LNCaP clone FGC (cell line): ENCODE data around the gene SERPIND1.

Source experiments
- DNase-seq: peaks from one replicate; pipeline ENCODE4 v3.0.0-alpha.2; 2011; ENCODE audit warnings: low read depth
- H3K4me3 ChIP-seq: 2 replicates; pipeline ENCODE4 v1.5.1; 2011; ENCODE audit warnings: mild to moderate bottlenecking, low read depth, low read length, control low read depth
- TF ChIP-seq, protein P1 (sequence below): IDR thresholded peaks from 2 replicates; pipeline ENCODE4 v1.5.1; 2012; ENCODE audit warnings: mild to moderate bottlenecking; ENCODE audit not compliant: control insufficient read depth, insufficient read depth; ENCODE audit errors: extremely low read depth

Gene SERPIND1

DNA sequence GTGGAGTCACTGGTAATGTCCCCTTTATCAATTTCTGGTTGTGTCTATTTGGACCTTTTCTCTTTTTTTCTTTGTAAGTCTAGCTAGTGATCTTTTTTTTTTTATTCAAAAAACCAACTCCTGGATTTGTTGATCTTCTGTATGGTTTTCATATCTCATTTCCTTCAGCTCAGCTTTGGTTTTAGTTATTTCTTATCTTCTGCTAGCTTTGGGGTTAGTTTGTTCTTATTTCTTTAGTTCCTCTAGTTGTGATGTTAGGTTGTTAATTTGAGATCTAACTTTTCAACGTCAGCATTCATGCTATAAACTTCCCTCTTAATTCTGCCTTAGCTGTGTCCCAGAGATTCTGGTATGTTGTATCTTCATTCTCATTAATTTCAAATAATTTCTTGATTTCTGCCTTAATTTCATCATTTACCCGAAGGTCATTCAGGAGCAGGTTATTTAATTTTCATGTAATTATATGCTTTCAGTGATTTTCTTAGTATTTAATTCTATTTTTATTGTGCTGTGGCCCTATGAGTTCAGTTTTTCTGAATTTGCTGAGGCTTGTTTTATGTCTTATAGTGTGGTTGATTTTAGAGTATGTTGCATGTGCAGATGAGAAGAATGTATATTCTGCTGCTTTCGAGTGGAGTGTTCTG is 55.7 kb downstream of the SERPIND1 start:
- TF ChIP-seq, protein P1, sequence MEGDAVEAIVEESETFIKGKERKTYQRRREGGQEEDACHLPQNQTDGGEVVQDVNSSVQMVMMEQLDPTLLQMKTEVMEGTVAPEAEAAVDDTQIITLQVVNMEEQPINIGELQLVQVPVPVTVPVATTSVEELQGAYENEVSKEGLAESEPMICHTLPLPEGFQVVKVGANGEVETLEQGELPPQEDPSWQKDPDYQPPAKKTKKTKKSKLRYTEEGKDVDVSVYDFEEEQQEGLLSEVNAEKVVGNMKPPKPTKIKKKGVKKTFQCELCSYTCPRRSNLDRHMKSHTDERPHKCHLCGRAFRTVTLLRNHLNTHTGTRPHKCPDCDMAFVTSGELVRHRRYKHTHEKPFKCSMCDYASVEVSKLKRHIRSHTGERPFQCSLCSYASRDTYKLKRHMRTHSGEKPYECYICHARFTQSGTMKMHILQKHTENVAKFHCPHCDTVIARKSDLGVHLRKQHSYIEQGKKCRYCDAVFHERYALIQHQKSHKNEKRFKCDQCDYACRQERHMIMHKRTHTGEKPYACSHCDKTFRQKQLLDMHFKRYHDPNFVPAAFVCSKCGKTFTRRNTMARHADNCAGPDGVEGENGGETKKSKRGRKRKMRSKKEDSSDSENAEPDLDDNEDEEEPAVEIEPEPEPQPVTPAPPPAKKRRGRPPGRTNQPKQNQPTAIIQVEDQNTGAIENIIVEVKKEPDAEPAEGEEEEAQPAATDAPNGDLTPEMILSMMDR: no peak
- no peak for DNase-seq
- H3K4me3 ChIP-seq: no peak overlapping the region

DNA sequence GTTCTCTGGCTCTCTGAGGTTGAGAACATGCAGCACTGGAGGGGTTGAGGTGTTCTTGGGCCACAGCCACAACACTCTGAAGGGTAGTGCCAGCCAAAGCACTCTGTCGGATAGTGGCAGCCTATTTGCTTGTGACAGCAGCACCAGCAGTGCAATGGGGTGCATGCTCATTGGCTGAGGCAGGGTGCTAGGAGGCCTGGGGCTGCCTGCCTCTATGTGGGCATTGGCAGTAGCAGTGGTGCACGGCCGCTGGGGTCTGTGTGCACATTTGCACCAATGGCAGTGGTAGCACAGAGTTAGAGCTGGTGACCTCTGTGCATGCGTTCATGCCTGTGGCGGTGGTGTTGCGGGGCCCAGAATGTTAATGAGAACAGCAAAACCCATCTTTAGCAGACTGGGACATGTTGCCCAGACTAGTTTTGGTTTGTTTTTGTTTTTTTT is 59.3 kb downstream of the SERPIND1 start:
- TF ChIP-seq, protein P1: no peak

DNA sequence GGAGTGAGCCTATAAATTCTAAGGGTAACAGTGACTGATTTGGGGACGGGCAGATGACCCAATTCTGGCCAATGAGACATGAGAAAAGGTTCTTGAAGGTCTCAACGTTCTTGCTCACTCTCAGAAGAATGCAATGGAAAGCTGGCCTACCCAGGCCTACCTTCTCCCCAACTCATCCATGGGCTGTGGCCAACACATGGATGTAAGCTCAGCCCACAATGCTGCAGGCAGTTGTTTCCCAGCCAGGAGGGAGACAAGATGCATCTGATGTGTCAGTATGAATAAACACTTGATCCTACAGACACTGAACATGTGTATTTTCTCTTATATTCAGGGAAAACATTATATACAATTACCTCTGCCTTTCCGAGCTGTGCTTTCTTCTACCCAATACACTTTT is 60.3 kb downstream of the SERPIND1 start:
- DNase-seq: no peak
- TF ChIP-seq, protein P1: no peak
- H3K4me3 ChIP-seq: no peak overlapping the region

More for the DNA sequence above, 59.3 kb downstream of the SERPIND1 start:
- no peak for DNase-seq
- H3K4me3 ChIP-seq: no peak overlapping the region

DNA sequence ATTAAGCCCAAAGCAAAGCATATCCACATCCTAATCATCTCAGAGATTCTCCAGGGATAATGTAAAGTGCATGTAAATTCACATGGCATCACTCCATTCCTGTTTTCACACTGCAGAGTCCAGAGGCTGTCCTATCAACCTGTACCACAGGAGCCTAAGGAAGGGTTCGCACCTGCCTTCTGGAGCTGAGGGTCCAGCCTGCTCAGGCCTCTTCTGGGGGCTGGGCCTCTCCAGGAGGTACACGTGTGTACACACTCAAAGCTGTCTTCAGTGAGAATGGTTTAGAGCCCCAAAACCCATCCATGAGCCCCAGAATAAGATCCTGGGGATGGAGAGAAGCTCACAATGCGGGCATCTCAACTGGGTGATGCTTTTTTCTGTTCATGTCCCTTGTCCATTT is 60.8 kb downstream of the SERPIND1 start:
- TF ChIP-seq, protein P1: no peak
- H3K4me3 ChIP-seq: no peak overlapping the region
- DNase-seq: no peak
